Measurements from ENCODE around the gene MYO15B.

GRCh38 chr17:75632863-75633485, 45.4 kb downstream of the MYO15B start, which contains the start of gene SMIM5:
- TF ChIP-seq, protein P1, sequence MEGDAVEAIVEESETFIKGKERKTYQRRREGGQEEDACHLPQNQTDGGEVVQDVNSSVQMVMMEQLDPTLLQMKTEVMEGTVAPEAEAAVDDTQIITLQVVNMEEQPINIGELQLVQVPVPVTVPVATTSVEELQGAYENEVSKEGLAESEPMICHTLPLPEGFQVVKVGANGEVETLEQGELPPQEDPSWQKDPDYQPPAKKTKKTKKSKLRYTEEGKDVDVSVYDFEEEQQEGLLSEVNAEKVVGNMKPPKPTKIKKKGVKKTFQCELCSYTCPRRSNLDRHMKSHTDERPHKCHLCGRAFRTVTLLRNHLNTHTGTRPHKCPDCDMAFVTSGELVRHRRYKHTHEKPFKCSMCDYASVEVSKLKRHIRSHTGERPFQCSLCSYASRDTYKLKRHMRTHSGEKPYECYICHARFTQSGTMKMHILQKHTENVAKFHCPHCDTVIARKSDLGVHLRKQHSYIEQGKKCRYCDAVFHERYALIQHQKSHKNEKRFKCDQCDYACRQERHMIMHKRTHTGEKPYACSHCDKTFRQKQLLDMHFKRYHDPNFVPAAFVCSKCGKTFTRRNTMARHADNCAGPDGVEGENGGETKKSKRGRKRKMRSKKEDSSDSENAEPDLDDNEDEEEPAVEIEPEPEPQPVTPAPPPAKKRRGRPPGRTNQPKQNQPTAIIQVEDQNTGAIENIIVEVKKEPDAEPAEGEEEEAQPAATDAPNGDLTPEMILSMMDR (IDR thresholded peaks at IDR 0.05), result peak; percentile 81 to 99 (median 92)
- TF ChIP-seq POLR2A (IDR thresholded peaks at IDR 0.05), result no peak

Measured in adrenal gland (tissue), 5 donors.